ENCODE results near the gene C1QC.

DNA sequence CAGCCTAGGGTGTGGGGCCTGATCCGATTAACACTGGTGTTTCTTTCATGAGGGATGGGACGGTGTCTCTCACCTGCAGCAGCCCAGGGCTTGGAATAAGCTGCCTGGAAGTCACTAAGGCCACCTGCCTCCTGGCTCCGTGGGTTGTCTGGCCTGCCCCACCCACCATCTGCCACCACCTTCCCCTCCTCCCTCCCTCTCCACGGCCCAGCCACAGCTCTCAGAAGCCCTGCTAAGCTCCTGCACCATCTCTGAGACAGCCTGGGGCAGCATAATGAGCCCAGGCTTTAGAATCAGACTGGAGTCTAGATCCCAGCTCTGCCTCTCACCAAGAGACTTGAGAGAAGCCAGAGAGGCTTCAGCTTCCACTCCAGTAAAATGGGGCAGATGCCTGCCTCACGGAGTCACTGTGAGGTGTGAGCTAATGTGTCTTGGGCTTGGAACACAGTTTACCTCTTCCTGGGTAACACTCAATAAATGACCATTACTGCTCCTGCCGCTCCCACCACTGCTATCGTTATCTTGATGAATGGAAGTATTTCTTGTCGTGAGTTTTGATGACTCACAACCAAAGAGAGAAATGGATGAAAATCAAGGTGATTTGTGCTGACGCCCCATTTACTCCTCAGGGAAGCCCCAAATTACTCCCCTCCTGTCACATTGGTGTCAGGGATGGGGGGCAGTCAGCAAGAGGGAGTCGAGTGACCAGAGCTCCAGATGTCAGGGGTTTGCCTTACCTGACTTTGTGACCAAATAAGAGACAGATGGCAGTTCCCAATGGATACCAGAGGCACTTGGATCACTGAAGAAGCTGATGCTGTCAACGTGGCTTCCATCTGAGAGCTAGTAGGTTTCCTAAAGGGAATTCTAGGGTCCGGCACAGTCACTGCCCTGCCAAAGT lies 30.5 kb upstream of the C1QC start:
- TF ChIP-seq, protein P1, sequence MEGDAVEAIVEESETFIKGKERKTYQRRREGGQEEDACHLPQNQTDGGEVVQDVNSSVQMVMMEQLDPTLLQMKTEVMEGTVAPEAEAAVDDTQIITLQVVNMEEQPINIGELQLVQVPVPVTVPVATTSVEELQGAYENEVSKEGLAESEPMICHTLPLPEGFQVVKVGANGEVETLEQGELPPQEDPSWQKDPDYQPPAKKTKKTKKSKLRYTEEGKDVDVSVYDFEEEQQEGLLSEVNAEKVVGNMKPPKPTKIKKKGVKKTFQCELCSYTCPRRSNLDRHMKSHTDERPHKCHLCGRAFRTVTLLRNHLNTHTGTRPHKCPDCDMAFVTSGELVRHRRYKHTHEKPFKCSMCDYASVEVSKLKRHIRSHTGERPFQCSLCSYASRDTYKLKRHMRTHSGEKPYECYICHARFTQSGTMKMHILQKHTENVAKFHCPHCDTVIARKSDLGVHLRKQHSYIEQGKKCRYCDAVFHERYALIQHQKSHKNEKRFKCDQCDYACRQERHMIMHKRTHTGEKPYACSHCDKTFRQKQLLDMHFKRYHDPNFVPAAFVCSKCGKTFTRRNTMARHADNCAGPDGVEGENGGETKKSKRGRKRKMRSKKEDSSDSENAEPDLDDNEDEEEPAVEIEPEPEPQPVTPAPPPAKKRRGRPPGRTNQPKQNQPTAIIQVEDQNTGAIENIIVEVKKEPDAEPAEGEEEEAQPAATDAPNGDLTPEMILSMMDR (IDR thresholded peaks at IDR 0.05), result no peak
- no peak for TF ChIP-seq POLR2A (IDR thresholded peaks at IDR 0.05)

All from testis (tissue), 2 donors.